HepG2 (cell line): Measurements from ENCODE around the gene RILP. TPM values are rescaled to one million over a fixed set of nuclear protein-coding genes. Genes with fewer than 3 reads are reported as not detected.

Source experiments
- ATF7 ChIP-seq, 2 experiments: fragments of 450-650 bp in 1 of 2; sonication (generic) in 1 of 2; formaldehyde crosslinking in 1 of 2; IDR thresholded peaks; 2 replicates each; pipeline versions ENCODE4 v1.4.0 to v1.6.1; 2016 to 2020; ENCODE audit warnings: antibody characterized with exemption in 1 of 2, mild to moderate bottlenecking in 1 of 2, missing genetic modification reagents in 1 of 2
- BRF2 ChIP-seq: sonication (generic); formaldehyde crosslinking; IDR thresholded peaks from 2 replicates; pipeline ENCODE4 v1.8.1; 2022; ENCODE audit warnings: mild to moderate bottlenecking, missing genetic modification reagents
- FOXA1 ChIP-seq, 2 experiments: fragments of 450-650 bp in 1 of 2; sonication (generic) in 1 of 2; formaldehyde crosslinking in 1 of 2; IDR thresholded peaks; 2 replicates each; pipeline versions ENCODE4 v1.4.0 to v1.6.1; 2016 to 2020; ENCODE audit warnings: missing genetic modification reagents in 1 of 2
- GZF1 ChIP-seq: sonication (generic); formaldehyde crosslinking; IDR thresholded peaks from 2 replicates; pipeline ENCODE4 v1.5.1; 2020; ENCODE audit warnings: mild to moderate bottlenecking, missing genetic modification reagents
- HMG20A ChIP-seq: IDR thresholded peaks from 2 replicates; pipeline ENCODE4 v1.6.1; 2016; ENCODE audit warnings: borderline replicate concordance
- HOMEZ ChIP-seq: IDR thresholded peaks from 2 replicates; pipeline ENCODE4 v1.6.1; 2016; ENCODE audit warnings: low read depth
- NFIB ChIP-seq: sonication (generic); formaldehyde crosslinking; IDR thresholded peaks from 2 replicates; pipeline ENCODE4 v1.9.0; 2021; ENCODE audit warnings: missing genetic modification reagents, mild to moderate bottlenecking, borderline replicate concordance
- NKX3-1 ChIP-seq: sonication (generic); formaldehyde crosslinking; IDR thresholded peaks from 2 replicates; pipeline ENCODE4 v1.5.0; 2020; ENCODE audit warnings: missing genetic modification reagents
- RFX5 ChIP-seq: IDR thresholded peaks from 2 replicates; pipeline ENCODE4 v1.6.1; 2011; ENCODE audit warnings: low read depth, low read length, improper control_type of control experiment
- RXRB ChIP-seq: IDR thresholded peaks from 2 replicates; pipeline ENCODE4 v1.6.1; 2016; ENCODE audit warnings: borderline replicate concordance, missing genetic modification reagents, missing compliant biosample characterization
- TFDP1 ChIP-seq: IDR thresholded peaks from 2 replicates; pipeline ENCODE4 v1.6.1; 2016; ENCODE audit warnings: missing compliant biosample characterization, missing genetic modification reagents, borderline replicate concordance
- ZBTB1 ChIP-seq: sonication (generic); formaldehyde crosslinking; IDR thresholded peaks from 2 replicates; pipeline ENCODE4 v1.4.0; 2020; ENCODE audit warnings: missing genetic modification reagents, borderline replicate concordance
- ZNF121 ChIP-seq: sonication (generic); formaldehyde crosslinking; IDR thresholded peaks from 2 replicates; pipeline ENCODE4 v1.5.0; 2020; ENCODE audit warnings: mild to moderate bottlenecking, missing genetic modification reagents
- ZNF329 ChIP-seq: sonication (generic); formaldehyde crosslinking; IDR thresholded peaks from 2 replicates; pipeline ENCODE4 v1.9.0; 2021; ENCODE audit warnings: low read depth, mild to moderate bottlenecking, missing genetic modification reagents
- ZNF333 ChIP-seq: sonication (generic); formaldehyde crosslinking; IDR thresholded peaks from 2 replicates; pipeline ENCODE4 v1.4.0; 2020; ENCODE audit warnings: mild to moderate bottlenecking, missing genetic modification reagents, borderline replicate concordance
- ZNF670 ChIP-seq: sonication (generic); formaldehyde crosslinking; IDR thresholded peaks from 2 replicates; pipeline ENCODE4 v1.8.0; 2022; ENCODE audit warnings: mild to moderate bottlenecking, missing genetic modification reagents, borderline replicate concordance
- ZNF674 ChIP-seq: sonication (generic); formaldehyde crosslinking; IDR thresholded peaks from 2 replicates; pipeline ENCODE4 v1.5.0; 2020; ENCODE audit warnings: low read depth, mild to moderate bottlenecking, missing genetic modification reagents
- ZNF737 ChIP-seq: sonication (generic); formaldehyde crosslinking; IDR thresholded peaks from 2 replicates; pipeline ENCODE4 v1.5.0; 2020; ENCODE audit warnings: missing genetic modification reagents, mild to moderate bottlenecking, borderline replicate concordance
- polyA plus RNA-seq, 8 experiments: library from polyadenylated mRNA; depleted of rRNA in 3 of 8; stranded (reverse) in 7 of 8; unstranded in 1 of 8; fragments of >200 nt; fragmentation: Illumina TruSeq in 4 of 8; extraction: Trizol in 4 of 8; gene quantifications; 2 replicates each; pipeline versions ENCODE4 v1.2.1 to v1.2.3, GENCODE V29; 2011 to 2016; ENCODE audit warnings: low read depth in 4 of 8, missing spikeins in 1 of 8, mixed read lengths in 1 of 8; ENCODE audit not compliant: insufficient read depth in 1 of 8
- total RNA-seq, 5 experiments: library from RNA; depleted of rRNA; stranded (reverse); fragments of >200 nt; fragmentation: Illumina TruSeq; extraction: Trizol; gene quantifications; 2 replicates each; pipeline ENCODE4 v1.2.3, GENCODE V29; 2016; ENCODE audit warnings: low read depth in 1 of 5
- TF ChIP-seq, protein P1 (sequence below): sonication (generic); formaldehyde crosslinking; IDR thresholded peaks from 2 replicates; pipeline ENCODE4 v1.9.0; 2021; ENCODE audit warnings: missing genetic modification reagents, borderline replicate concordance
- TF ChIP-seq, protein P2 (sequence below): sonication (generic); formaldehyde crosslinking; IDR thresholded peaks from 2 replicates; pipeline ENCODE4 v1.4.0; 2020; ENCODE audit warnings: missing genetic modification reagents

Gene RILP
- total and polyA plus RNA-seq, 2 of the 13 experiments (the other 11 are each of a cell fraction or from before 2014, with no cell fraction given), result 6.6 to 8.1 TPM

DNA sequence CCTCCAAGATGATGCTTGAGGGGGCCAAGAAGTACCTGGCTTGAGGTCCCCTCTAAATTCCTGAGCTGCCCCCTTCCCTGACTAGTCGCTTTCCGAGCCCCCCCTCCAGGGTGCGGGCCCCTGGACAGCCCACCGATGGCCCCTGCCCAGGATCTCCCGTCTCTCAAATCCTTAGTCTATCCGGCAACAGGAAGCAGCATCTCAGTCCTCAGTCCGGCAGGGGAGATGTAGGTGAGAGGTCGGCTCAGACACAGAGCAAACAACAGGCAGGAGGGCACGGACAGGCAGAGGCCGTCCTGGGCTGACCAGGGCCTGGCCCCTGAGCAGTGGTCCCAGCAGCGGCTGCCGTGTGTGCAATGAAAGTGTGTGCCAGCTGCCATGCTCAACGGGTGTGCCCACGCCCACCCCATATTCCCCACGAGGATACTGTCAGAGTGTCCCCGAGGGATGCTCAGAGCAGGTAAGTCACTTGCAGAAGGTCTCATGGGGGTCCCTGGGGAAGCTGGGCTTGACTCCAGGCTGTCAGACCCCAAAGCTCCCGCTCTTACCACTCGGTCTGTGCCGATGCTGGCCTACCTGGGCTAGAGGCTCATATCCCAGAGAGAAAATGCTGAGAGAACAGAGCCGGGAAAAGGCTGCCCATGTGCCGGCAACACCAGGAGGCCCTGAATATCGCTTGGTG, 28.3 kb downstream of the RILP start (continued):
- no peak for TF ChIP-seq ZNF674
- no peak for TF ChIP-seq GZF1 (CRISPR knock-in tag)
- no peak for TF ChIP-seq ZNF333 (CRISPR knock-in tag)
- TF ChIP-seq ZNF670 (CRISPR knock-in tag), result no peak
- no peak for TF ChIP-seq ZNF121
- no peak for TF ChIP-seq HMG20A (CRISPR knock-in tag)
- TF ChIP-seq, protein P1, sequence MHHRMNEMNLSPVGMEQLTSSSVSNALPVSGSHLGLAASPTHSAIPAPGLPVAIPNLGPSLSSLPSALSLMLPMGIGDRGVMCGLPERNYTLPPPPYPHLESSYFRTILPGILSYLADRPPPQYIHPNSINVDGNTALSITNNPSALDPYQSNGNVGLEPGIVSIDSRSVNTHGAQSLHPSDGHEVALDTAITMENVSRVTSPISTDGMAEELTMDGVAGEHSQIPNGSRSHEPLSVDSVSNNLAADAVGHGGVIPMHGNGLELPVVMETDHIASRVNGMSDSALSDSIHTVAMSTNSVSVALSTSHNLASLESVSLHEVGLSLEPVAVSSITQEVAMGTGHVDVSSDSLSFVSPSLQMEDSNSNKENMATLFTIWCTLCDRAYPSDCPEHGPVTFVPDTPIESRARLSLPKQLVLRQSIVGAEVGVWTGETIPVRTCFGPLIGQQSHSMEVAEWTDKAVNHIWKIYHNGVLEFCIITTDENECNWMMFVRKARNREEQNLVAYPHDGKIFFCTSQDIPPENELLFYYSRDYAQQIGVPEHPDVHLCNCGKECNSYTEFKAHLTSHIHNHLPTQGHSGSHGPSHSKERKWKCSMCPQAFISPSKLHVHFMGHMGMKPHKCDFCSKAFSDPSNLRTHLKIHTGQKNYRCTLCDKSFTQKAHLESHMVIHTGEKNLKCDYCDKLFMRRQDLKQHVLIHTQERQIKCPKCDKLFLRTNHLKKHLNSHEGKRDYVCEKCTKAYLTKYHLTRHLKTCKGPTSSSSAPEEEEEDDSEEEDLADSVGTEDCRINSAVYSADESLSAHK, result no peak
- no peak for TF ChIP-seq BRF2 (CRISPR knock-in tag)
- no peak for TF ChIP-seq TFDP1 (CRISPR knock-in tag)
- TF ChIP-seq NKX3-1 (CRISPR knock-in tag), result no peak
- no peak for TF ChIP-seq RFX5
- peak; percentile 99 for TF ChIP-seq RXRB (CRISPR knock-in tag)
- TF ChIP-seq NFIB (CRISPR knock-in tag), result no peak
- TF ChIP-seq ZNF329, result no peak
- TF ChIP-seq HOMEZ, result no peak
- no peak for TF ChIP-seq ZBTB1 (CRISPR knock-in tag)
- no peak for TF ChIP-seq FOXA1 (IDR thresholded peaks at IDR 0.05)
- peak; percentile 60; the same call in 1 of the 2 replicates for TF ChIP-seq FOXA1 (CRISPR knock-in tag; IDR thresholded peaks at IDR 0.05)
- no peak for TF ChIP-seq ZNF737 (CRISPR knock-in tag)
- TF ChIP-seq, protein P2, sequence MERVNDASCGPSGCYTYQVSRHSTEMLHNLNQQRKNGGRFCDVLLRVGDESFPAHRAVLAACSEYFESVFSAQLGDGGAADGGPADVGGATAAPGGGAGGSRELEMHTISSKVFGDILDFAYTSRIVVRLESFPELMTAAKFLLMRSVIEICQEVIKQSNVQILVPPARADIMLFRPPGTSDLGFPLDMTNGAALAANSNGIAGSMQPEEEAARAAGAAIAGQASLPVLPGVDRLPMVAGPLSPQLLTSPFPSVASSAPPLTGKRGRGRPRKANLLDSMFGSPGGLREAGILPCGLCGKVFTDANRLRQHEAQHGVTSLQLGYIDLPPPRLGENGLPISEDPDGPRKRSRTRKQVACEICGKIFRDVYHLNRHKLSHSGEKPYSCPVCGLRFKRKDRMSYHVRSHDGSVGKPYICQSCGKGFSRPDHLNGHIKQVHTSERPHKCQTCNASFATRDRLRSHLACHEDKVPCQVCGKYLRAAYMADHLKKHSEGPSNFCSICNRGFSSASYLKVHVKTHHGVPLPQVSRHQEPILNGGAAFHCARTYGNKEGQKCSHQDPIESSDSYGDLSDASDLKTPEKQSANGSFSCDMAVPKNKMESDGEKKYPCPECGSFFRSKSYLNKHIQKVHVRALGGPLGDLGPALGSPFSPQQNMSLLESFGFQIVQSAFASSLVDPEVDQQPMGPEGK, result peak; percentile 15; the same call in 1 of the 2 replicates
- TF ChIP-seq ATF7 (IDR thresholded peaks at IDR 0.05), result no peak
- TF ChIP-seq ATF7 (CRISPR knock-in tag; IDR thresholded peaks at IDR 0.05), result no peak
